NCI-H526 (cell line): ENCODE data around the gene RXFP3.

Experiments
- DNase-seq, 2 experiments: peaks; one replicate each; lab custom pipeline; 2025; lab: John Stamatoyannopoulos, UW

The RXFP3 gene

DNA sequence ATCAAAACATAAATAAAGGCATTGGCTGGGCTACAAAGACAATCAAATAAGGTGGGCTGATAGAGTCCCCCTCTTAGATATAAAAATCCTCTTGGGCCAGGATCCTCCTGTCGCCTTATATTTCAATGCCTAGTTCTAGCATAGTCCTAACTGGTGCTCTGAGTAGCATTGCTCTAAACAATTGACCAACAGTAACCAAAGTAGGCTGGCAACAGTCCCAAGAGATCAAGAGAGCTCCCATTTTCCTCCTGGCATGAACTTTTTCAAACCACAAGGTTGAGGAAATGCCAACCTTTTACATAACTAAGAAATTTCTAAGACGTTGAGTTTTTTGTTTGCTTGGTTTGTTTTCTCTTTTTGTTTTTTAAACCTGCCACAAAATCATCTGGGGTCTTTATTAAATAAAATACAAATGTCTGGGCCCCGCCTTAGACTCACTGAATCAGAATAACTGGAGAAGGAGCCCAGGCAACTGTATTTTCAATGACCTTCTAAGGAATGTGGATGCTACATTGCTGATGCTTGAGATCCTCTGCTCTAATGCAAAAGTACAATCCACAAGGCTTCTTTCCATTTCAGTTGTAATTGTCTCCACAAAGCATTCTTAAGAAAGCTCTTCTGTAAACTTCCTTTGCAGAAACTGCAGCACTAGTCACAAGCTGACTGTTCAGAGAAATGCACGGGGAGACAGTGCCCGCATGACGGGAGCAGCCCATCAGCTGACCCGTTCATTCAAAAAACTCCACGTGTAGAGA, 45.4 kb downstream of the RXFP3 start:
- DNase-seq: no peak

GRCh38 chr5:33984178-33984577, 48.0 kb downstream of the RXFP3 start:
- DNase-seq: no peak

- no peak for DNase-seq
Observed at GRCh38 chr5:33984671-33985124, 48.5 kb downstream of the RXFP3 start, which contains the start of gene SLC45A2. Gene SLC45A2, minus strand, starts transcription at chr5:33984693. Its CDS starts 110 bp downstream, at chr5:33984583.

DNA sequence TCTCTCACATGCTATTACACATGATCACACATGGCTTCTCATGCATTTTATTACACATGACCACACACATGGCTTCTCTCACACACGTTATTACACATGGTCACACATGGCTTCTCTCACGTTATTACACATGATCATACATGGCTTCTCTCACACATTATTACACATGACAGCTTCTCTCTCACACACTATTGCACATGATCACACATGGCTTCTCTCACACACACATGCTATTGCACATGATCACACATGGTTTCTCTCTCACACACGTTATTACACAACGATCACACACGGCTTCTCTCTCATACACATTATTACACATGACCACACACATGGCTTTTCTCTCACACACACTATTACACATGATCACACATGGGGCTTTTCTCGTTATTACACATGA, 49.3 kb downstream of the RXFP3 start:
- no peak for DNase-seq
